Osteoblast (primary cell): Measurements from ENCODE around the gene INPP4A. TPM values are rescaled to one million over a fixed set of nuclear protein-coding genes. Genes with fewer than 3 reads are reported as not detected.

Source experiments
- DNase-seq: peaks from one replicate; pipeline ENCODE4 v3.0.0; 2011; ENCODE audit warnings: low spot score, mixed read lengths; ENCODE audit not compliant: insufficient read length; ENCODE audit errors: missing footprints
- H2AFZ ChIP-seq: 2 replicates; pipeline ENCODE4 v1.6.0; 2011; ENCODE audit warnings: mild to moderate bottlenecking, low read length
- H3K27ac ChIP-seq: 2 replicates; pipeline ENCODE4 v1.5.1; 2011; ENCODE audit warnings: mild to moderate bottlenecking, low read depth, low read length, moderate library complexity
- H3K27me3 ChIP-seq: 2 replicates; pipeline ENCODE4 v1.6.0; 2012; ENCODE audit warnings: mild to moderate bottlenecking, control low read depth, inconsistent platforms, low read length, moderate library complexity; ENCODE audit not compliant: insufficient read depth
- H3K36me3 ChIP-seq: 2 replicates; pipeline ENCODE4 v1.5.1; 2011; ENCODE audit warnings: mild to moderate bottlenecking, low read length, control low read depth, moderate library complexity; ENCODE audit not compliant: insufficient read depth
- H3K4me1 ChIP-seq: 2 replicates; pipeline ENCODE4 v1.5.1; 2011; ENCODE audit warnings: mild to moderate bottlenecking, low read length, control low read depth, moderate library complexity; ENCODE audit not compliant: insufficient read depth
- H3K4me2 ChIP-seq: 2 replicates; pipeline ENCODE4 v1.6.0; 2011; ENCODE audit warnings: mild to moderate bottlenecking, low read length; ENCODE audit not compliant: insufficient read depth
- H3K4me3 ChIP-seq: fragments of 200-600 bp; sonication (generic); 3 replicates; pipeline ENCODE4 v1.5.1; 2012; ENCODE audit warnings: mild to moderate bottlenecking, low read length, inconsistent platforms; ENCODE audit not compliant: insufficient read depth
- H3K79me2 ChIP-seq: 2 replicates; pipeline ENCODE4 v1.6.0; 2012; ENCODE audit warnings: mild to moderate bottlenecking, low read length, control low read depth, inconsistent platforms; ENCODE audit not compliant: insufficient read depth
- H3K9me3 ChIP-seq: 2 replicates; pipeline ENCODE4 v1.5.1; 2011; ENCODE audit warnings: low read depth, low read length, control low read depth
- H4K20me1 ChIP-seq: 2 replicates; pipeline ENCODE4 v1.6.0; 2012; ENCODE audit warnings: mild to moderate bottlenecking, low read length, control low read depth; ENCODE audit not compliant: insufficient read depth
- CTCF ChIP-seq: IDR thresholded peaks from 2 replicates; pipeline ENCODE4 v1.5.1; 2011; ENCODE audit warnings: mild to moderate bottlenecking, low read depth, low read length, moderate library complexity; ENCODE audit errors: extremely low read depth
- total RNA-seq: library from RNA; depleted of rRNA; stranded (reverse); fragments of >200 nt; gene quantifications from 2 replicates; pipeline ENCODE4 v1.2.3, GENCODE V29; 2012

The INPP4A gene
- total RNA-seq, 1 donor = 25.7 TPM

DNA sequence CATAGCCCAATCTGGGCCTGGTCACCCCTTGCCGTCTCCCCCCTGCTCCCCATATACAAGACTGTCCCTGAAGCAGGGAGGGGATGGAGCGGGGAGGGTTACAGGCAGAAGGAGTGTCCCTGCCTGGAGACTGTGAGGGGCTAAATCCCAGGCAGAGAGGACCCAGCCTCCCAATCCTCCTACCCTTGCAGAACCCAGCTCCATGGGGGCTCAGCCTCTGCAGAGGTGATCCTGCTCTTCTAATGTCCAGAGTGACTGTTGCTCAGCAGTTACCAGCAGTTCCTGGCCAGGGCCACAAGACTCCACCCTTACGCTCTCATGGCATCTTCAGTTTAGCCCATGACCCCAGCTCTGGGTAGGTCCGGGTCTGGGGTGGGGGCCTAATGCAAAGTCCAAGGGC is 105.5 kb downstream of the INPP4A start:
- H3K4me3 ChIP-seq = no peak overlapping the region
- no peak overlapping the region for H2AFZ ChIP-seq
- H3K27ac ChIP-seq = no peak overlapping the region
- peaks cover 4% of the 10 kb centered on the region for H3K4me1 ChIP-seq
- DNase-seq = no peak
- H3K79me2 ChIP-seq = no peaks in the 10 kb centered on the region
- no peaks in the 10 kb centered on the region for H3K27me3 ChIP-seq
- peaks cover 31% of the 10 kb centered on the region for H3K36me3 ChIP-seq
- H3K9me3 ChIP-seq = no peaks in the 10 kb centered on the region
- no peaks in the 10 kb centered on the region for H4K20me1 ChIP-seq
- H3K4me2 ChIP-seq = no peak overlapping the region
- no peak for TF ChIP-seq CTCF

- H3K4me1 ChIP-seq = peaks cover 4% of the 10 kb centered on the region
- H3K27ac ChIP-seq = no peak overlapping the region
- no peaks in the 10 kb centered on the region for H3K9me3 ChIP-seq
- no peaks in the 10 kb centered on the region for H3K27me3 ChIP-seq
- H3K79me2 ChIP-seq = no peaks in the 10 kb centered on the region
- H3K36me3 ChIP-seq = peaks cover 21% of the 10 kb centered on the region
- DNase-seq = no peak
- no peak for TF ChIP-seq CTCF
- no peak overlapping the region for H3K4me3 ChIP-seq
- H4K20me1 ChIP-seq = no peaks in the 10 kb centered on the region
- no peak overlapping the region for H3K4me2 ChIP-seq
- H2AFZ ChIP-seq = no peak overlapping the region
These were observed 106.7 kb downstream of the INPP4A start for GRCh38 chr2:98551316-98551715.

GRCh38 chr2:98552499-98553179 is 108.0 kb downstream of the INPP4A start:
- DNase-seq = peak; percentile 87
- no peak overlapping the region for H2AFZ ChIP-seq
- no peak overlapping the region for H3K4me3 ChIP-seq
- no peak for TF ChIP-seq CTCF
- H3K27me3 ChIP-seq = no peaks in the 10 kb centered on the region
- H3K4me1 ChIP-seq = peaks cover 4% of the 10 kb centered on the region
- no peaks in the 10 kb centered on the region for H3K79me2 ChIP-seq
- H4K20me1 ChIP-seq = no peaks in the 10 kb centered on the region
- H3K36me3 ChIP-seq = peaks cover 19% of the 10 kb centered on the region
- H3K9me3 ChIP-seq = no peaks in the 10 kb centered on the region
- peak overlapping the region; percentile 55 for H3K27ac ChIP-seq
- no peak overlapping the region for H3K4me2 ChIP-seq

- Histone ChIP-seq H3K36me3 (peaks cover 19% of the 10 kb centered on the region), H3K9me3 (no peaks in the 10 kb centered on the region), H3K4me2 (no peak overlapping the region), H4K20me1 (no peaks in the 10 kb centered on the region), H3K4me3 (no peak overlapping the region), H2AFZ (no peak overlapping the region), H3K27me3 (no peaks in the 10 kb centered on the region), H3K27ac (no peak overlapping the region), H3K79me2 (no peaks in the 10 kb centered on the region), H3K4me1 (peaks cover 5% of the 10 kb centered on the region)
- DNase-seq = peak; percentile 63
- no peak for TF ChIP-seq CTCF
These were observed 109.6 kb downstream of the INPP4A start for GRCh38 chr2:98554116-98554861.
